Uterus (tissue), 4 donors: ENCODE data around the gene HHIPL1. TPM values are rescaled to one million over a fixed set of nuclear protein-coding genes. Genes with fewer than 3 reads are reported as not detected.

Experiments
- DNase-seq, 2 donors: peaks; one replicate each; pipeline ENCODE4 v3.0.0-alpha.2; 2019 to 2020
- H3K27ac ChIP-seq, 2 donors: fragments of 200-600 bp; sonication (generic); 1 replicate in 1 of 2; 2 replicates in 1 of 2; pipeline ENCODE4 v1.5.1; 2016 to 2018
- H3K27me3 ChIP-seq, 2 donors: fragments of 200-600 bp; sonication (generic); one replicate each; pipeline ENCODE4 v1.5.1; 2018 to 2019; ENCODE audit warnings: control low read depth in 1 of 2
- H3K36me3 ChIP-seq, 2 donors: fragments of 200-600 bp; sonication (generic); one replicate each; pipeline ENCODE4 v1.5.1; 2019; ENCODE audit warnings: control low read depth in 1 of 2
- H3K4me1 ChIP-seq, 2 donors: fragments of 200-600 bp; sonication (generic); one replicate each; pipeline ENCODE4 v1.5.1; 2018 to 2019; ENCODE audit warnings: control low read depth in 1 of 2
- H3K4me3 ChIP-seq, 2 donors: fragments of 200-600 bp; sonication (generic); 1 replicate in 1 of 2; 2 replicates in 1 of 2; pipeline ENCODE4 v1.5.1; 2018 to 2019; ENCODE audit warnings: mild to moderate bottlenecking in 1 of 2
- H3K9me3 ChIP-seq, 2 donors: fragments of 200-600 bp; sonication (generic); one replicate each; pipeline ENCODE4 v1.5.1; 2019; ENCODE audit warnings: control low read depth in 1 of 2
- POLR2A ChIP-seq, 2 donors: fragments of 450-650 bp; IDR thresholded peaks; one replicate each; pipeline ENCODE4 v1.6.1; 2016; ENCODE audit warnings: antibody characterized with exemption in 2 of 2, mild to moderate bottlenecking in 1 of 2, moderate library complexity in 1 of 2
- intact Hi-C: fragments of 100-400 bp; cut with DNase I; formaldehyde crosslinking; loops from one replicate; pipeline ENCODE4 v1.15.1; 2023; ENCODE audit warnings: low total_unique reads
- total RNA-seq, 4 donors: library from RNA; depleted of rRNA in 3 of 4; stranded (reverse); fragments of >200 nt in 3 of 4; gene quantifications; one replicate each; pipeline versions ENCODE4 v1.1.0 to v1.2.4, GENCODE V29; 2014 to 2023
- TF ChIP-seq, protein P1 (sequence below), 4 experiments: fragments of 200-600 bp in 2 of 4; fragments of 450-650 bp in 2 of 4; sonication (generic) in 2 of 4; IDR thresholded peaks; one replicate each; pipeline ENCODE4 v1.5.1; 2016 to 2019; ENCODE audit warnings: antibody characterized with exemption in 4 of 4, mild to moderate bottlenecking in 2 of 4, moderate library complexity in 1 of 4
- donor health status: DM: yes; HTN: yes; CAD: no.

HHIPL1 gene
- total RNA-seq, 4 donors from 2014 or later, result under 0.01 to 8.2 (median 3.0) TPM

DNA sequence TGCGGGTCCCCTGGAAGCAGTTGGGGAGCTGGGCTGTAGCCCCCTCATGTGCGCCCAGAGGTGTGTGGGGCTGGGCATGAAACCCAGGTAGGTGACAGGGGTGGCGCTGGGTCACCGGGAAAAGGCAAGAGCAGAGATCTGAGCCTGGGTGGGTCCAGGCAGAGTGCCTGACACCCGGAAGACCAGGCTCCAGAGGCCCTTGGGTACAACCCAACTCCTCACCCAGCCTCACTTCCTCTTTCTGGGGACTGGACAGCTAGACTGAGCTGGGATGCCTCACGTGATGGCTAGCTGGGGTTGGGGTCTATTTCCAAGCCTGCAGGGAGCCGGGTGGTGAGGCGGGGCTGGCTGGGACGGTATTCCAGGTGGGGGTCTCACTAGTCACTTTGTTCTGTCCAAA is 22.9 kb downstream of the HHIPL1 start:
- Histone ChIP-seq H3K4me3 (no peak overlapping the region), H3K4me1 (no peaks in the 10 kb centered on the region), H3K9me3 (no peaks in the 10 kb centered on the region), H3K36me3 (no peaks in the 10 kb centered on the region), H3K27ac (no peak overlapping the region), H3K27me3 (no peaks in the 10 kb centered on the region)
- intact Hi-C loops, result no loop called here
- no peak for TF ChIP-seq POLR2A (IDR thresholded peaks at IDR 0.05)
- TF ChIP-seq, protein P1, sequence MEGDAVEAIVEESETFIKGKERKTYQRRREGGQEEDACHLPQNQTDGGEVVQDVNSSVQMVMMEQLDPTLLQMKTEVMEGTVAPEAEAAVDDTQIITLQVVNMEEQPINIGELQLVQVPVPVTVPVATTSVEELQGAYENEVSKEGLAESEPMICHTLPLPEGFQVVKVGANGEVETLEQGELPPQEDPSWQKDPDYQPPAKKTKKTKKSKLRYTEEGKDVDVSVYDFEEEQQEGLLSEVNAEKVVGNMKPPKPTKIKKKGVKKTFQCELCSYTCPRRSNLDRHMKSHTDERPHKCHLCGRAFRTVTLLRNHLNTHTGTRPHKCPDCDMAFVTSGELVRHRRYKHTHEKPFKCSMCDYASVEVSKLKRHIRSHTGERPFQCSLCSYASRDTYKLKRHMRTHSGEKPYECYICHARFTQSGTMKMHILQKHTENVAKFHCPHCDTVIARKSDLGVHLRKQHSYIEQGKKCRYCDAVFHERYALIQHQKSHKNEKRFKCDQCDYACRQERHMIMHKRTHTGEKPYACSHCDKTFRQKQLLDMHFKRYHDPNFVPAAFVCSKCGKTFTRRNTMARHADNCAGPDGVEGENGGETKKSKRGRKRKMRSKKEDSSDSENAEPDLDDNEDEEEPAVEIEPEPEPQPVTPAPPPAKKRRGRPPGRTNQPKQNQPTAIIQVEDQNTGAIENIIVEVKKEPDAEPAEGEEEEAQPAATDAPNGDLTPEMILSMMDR (IDR thresholded peaks at IDR 0.05), result no peak
- DNase-seq, result no peak

- Histone ChIP-seq H3K27ac (no peak overlapping the region), H3K9me3 (no peaks in the 10 kb centered on the region), H3K4me1 (no peaks in the 10 kb centered on the region), H3K27me3 (no peaks in the 10 kb centered on the region), H3K4me3 (no peak overlapping the region), H3K36me3 (no peaks in the 10 kb centered on the region)
- intact Hi-C loops, result no loop called here
- no peak for TF ChIP-seq POLR2A (IDR thresholded peaks at IDR 0.05)
- TF ChIP-seq, protein P1 (IDR thresholded peaks at IDR 0.05), result no peak
- no peak for DNase-seq
Measured at GRCh38 chr14:99668307-99669295, 23.7 kb downstream of the HHIPL1 start.

- TF ChIP-seq, protein P1 (IDR thresholded peaks at IDR 0.05), result no peak
- TF ChIP-seq POLR2A (IDR thresholded peaks at IDR 0.05), result no peak
- Histone ChIP-seq H3K4me1 (no peaks in the 10 kb centered on the region), H3K4me3 (no peak overlapping the region), H3K36me3 (no peaks in the 10 kb centered on the region), H3K27ac (no peak overlapping the region), H3K9me3 (no peaks in the 10 kb centered on the region), H3K27me3 (no peaks in the 10 kb centered on the region)
- intact Hi-C loops, result no loop called here
- no peak for DNase-seq
Measured at GRCh38 chr14:99670361-99671234, 25.7 kb downstream of the HHIPL1 start.

GRCh38 chr14:99671235-99672224 is 26.6 kb downstream of the HHIPL1 start:
- DNase-seq, result no peak
- Histone ChIP-seq H3K27ac (no peak overlapping the region), H3K4me1 (no peaks in the 10 kb centered on the region), H3K4me3 (no peak overlapping the region), H3K27me3 (no peaks in the 10 kb centered on the region), H3K36me3 (no peaks in the 10 kb centered on the region), H3K9me3 (no peaks in the 10 kb centered on the region)
- intact Hi-C loops, result no loop called here
- TF ChIP-seq, protein P1 (IDR thresholded peaks at IDR 0.05), result no peak
- no peak for TF ChIP-seq POLR2A (IDR thresholded peaks at IDR 0.05)
